ENCODE data around the gene SLC7A11. TPM values are rescaled to one million over a fixed set of nuclear protein-coding genes. Genes with fewer than 3 reads are reported as not detected.

SLC7A11 gene
- total RNA-seq, 1 experiment from 2014 or later, result 10.1 TPM

GRCh38 chr4:138162259-138162658 is 79.9 kb downstream of the SLC7A11 start (continued):
- TF ChIP-seq FOXP1 (CRISPR knock-in tag; IDR thresholded peaks at IDR 0.05; ENCODE audit: borderline replicate concordance), result no peak
- TF ChIP-seq MYBL2 (CRISPR knock-in tag; IDR thresholded peaks at IDR 0.05), result no peak
- TF ChIP-seq TP53 (CRISPR knock-in tag; IDR thresholded peaks at IDR 0.05), result no peak
- TF ChIP-seq JAZF1 (CRISPR knock-in tag; IDR thresholded peaks at IDR 0.05), result no peak
- TF ChIP-seq CTCF (IDR thresholded peaks at IDR 0.05), result no peak
- TF ChIP-seq MLX (CRISPR knock-in tag; IDR thresholded peaks at IDR 0.05), result no peak

- ATAC-seq (no peak; the same call in 1 of the 2 replicates), DNase-seq (ENCODE audit: low spot score) (no peak)
- Mint-ChIP-seq H3K9me3 (no peaks in the 10 kb centered on the region), H3K4me1 (peaks cover 20% of the 10 kb centered on the region), H3K36me3 (no peaks in the 10 kb centered on the region), H3K4me3 (no peak overlapping the region), H3K27ac (peak overlapping the region; percentile 31; the same call in 1 of the 2 replicates), H3K27me3 (ENCODE audit: low read depth) (no peaks in the 10 kb centered on the region)
- TF ChIP-seq TEAD4 (CRISPR knock-in tag; IDR thresholded peaks at IDR 0.05) (no peak), PRDM15 (CRISPR knock-in tag; IDR thresholded peaks at IDR 0.05) (no peak), STAT6 (CRISPR knock-in tag; conservative IDR thresholded peaks at IDR 0.05; ENCODE audit: low read depth) (no peak), CDX4 (CRISPR knock-in tag; IDR thresholded peaks at IDR 0.05; ENCODE audit: borderline replicate concordance) (no peak), ETV6 (CRISPR knock-in tag; IDR thresholded peaks at IDR 0.05) (no peak), EMX1 (CRISPR knock-in tag; IDR thresholded peaks at IDR 0.05) (no peak), SP1 (CRISPR knock-in tag; conservative IDR thresholded peaks at IDR 0.05) (no peak), OVOL2 (CRISPR knock-in tag; IDR thresholded peaks at IDR 0.05; ENCODE audit: borderline replicate concordance) (no peak), PRRX2 (CRISPR knock-in tag; IDR thresholded peaks at IDR 0.05) (no peak), ELF4 (CRISPR knock-in tag; IDR thresholded peaks at IDR 0.05; ENCODE audit: low read depth) (no peak), IRF1 (CRISPR knock-in tag; IDR thresholded peaks at IDR 0.05) (no peak), JUN (CRISPR knock-in tag; IDR thresholded peaks at IDR 0.05) (no peak), TP53 (CRISPR knock-in tag; IDR thresholded peaks at IDR 0.05) (no peak), ZNF512 (CRISPR knock-in tag; IDR thresholded peaks at IDR 0.05; ENCODE audit: borderline replicate concordance) (no peak), NFATC4 (CRISPR knock-in tag; IDR thresholded peaks at IDR 0.05) (no peak), CREB1 (CRISPR knock-in tag; IDR thresholded peaks at IDR 0.05) (no peak), CBFB (CRISPR knock-in tag; IDR thresholded peaks at IDR 0.05; ENCODE audit: low read depth) (no peak)
- ChIA-PET CTCF (no interaction called here), POLR2A (no interaction called here)
These were observed 80.8 kb downstream of the SLC7A11 start for GRCh38 chr4:138161351-138161750.

Measured in WTC11 (cell line).